ENCODE data around the gene TMEFF1.

The TMEFF1 gene

GRCh38 chr9:100586093-100586492 lies 113.1 kb downstream of the TMEFF1 start:
- no peaks in the 10 kb centered on the region for H3K36me3 ChIP-seq (ENCODE audit: control insufficient read depth, insufficient read depth, low read length)
- DNase-seq (ENCODE audit: extremely low read depth, insufficient read length): no peak

GRCh38 chr9:100587375-100587774 lies 114.4 kb downstream of the TMEFF1 start:
- Histone ChIP-seq H3K27me3 (replicated peaks; ENCODE audit: control insufficient read depth, insufficient read depth, low read length) (no peaks in the 10 kb centered on the region), H3K36me3 (ENCODE audit: control insufficient read depth, insufficient read depth, low read length) (no peaks in the 10 kb centered on the region), H3K4me3 (replicated peaks; ENCODE audit: low read depth, low read length) (no peak overlapping the region)
- TF ChIP-seq CTCF (IDR thresholded peaks at IDR 0.05; ENCODE audit: insufficient read depth, low read length, poor library complexity, severe bottlenecking): no peak
- DNase-seq (ENCODE audit: extremely low read depth, insufficient read length): no peak

More at GRCh38 chr9:100586093-100586492, 113.1 kb downstream of the TMEFF1 start:
- no peak for TF ChIP-seq CTCF (IDR thresholded peaks at IDR 0.05; ENCODE audit: insufficient read depth, low read length, poor library complexity, severe bottlenecking)
- H3K4me3 ChIP-seq (replicated peaks; ENCODE audit: low read depth, low read length): no peak overlapping the region
- H3K27me3 ChIP-seq (replicated peaks; ENCODE audit: control insufficient read depth, insufficient read depth, low read length): no peaks in the 10 kb centered on the region

DNA sequence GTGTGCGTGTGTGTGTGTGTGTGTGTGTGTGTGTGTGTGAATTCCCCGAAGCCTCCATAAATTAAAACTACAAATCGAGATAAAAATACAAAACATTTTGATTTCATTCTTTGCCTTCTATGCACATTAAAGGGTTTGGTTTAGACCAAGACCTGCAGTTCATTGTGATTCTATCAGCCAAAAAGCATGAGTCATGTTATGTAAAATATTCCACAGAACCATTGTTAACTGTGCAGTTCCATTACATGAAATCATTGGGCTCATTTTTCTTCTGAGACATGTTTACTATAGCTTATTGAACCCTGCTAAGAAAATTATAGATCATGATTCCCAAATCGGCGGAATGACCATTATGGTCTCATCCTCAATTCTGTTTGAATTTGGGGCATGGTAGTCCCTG lies 116.6 kb downstream of the TMEFF1 start:
- H3K4me3 ChIP-seq (replicated peaks; ENCODE audit: low read depth, low read length): no peak overlapping the region
- no peaks in the 10 kb centered on the region for H3K36me3 ChIP-seq (ENCODE audit: control insufficient read depth, insufficient read depth, low read length)
- DNase-seq (ENCODE audit: extremely low read depth, insufficient read length): no peak
- no peak for TF ChIP-seq CTCF (IDR thresholded peaks at IDR 0.05; ENCODE audit: insufficient read depth, low read length, poor library complexity, severe bottlenecking)
- no peaks in the 10 kb centered on the region for H3K27me3 ChIP-seq (replicated peaks; ENCODE audit: control insufficient read depth, insufficient read depth, low read length)

DNA sequence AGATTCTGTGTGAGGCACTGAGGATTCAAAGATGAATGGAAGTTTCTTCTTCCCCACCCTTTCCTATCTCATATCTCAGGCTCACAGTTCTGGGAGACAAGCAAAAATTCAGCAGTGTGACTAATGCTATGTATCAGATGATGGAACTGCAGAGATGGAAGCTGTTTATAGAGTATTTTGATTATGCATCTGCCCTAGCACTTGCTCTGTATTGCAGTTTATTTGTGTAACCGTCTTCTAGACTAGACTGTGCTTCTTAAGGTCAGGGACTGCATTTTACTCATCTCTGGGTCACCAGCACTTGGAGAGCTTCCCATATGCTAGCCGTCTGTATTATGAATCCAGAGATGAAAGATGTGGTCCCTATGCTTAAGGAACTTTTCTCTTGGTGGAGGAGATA lies 117.5 kb downstream of the TMEFF1 start:
- no peak for DNase-seq (ENCODE audit: extremely low read depth, insufficient read length)
- H3K4me3 ChIP-seq (replicated peaks; ENCODE audit: low read depth, low read length): no peak overlapping the region
- no peak for TF ChIP-seq CTCF (IDR thresholded peaks at IDR 0.05; ENCODE audit: insufficient read depth, low read length, poor library complexity, severe bottlenecking)
- H3K36me3 ChIP-seq (ENCODE audit: control insufficient read depth, insufficient read depth, low read length): no peaks in the 10 kb centered on the region
- no peaks in the 10 kb centered on the region for H3K27me3 ChIP-seq (replicated peaks; ENCODE audit: control insufficient read depth, insufficient read depth, low read length)

- DNase-seq (ENCODE audit: extremely low read depth, insufficient read length): no peak
- H3K27me3 ChIP-seq (replicated peaks; ENCODE audit: control insufficient read depth, insufficient read depth, low read length): no peaks in the 10 kb centered on the region
- no peak overlapping the region for H3K4me3 ChIP-seq (replicated peaks; ENCODE audit: low read depth, low read length)
- no peak for TF ChIP-seq CTCF (IDR thresholded peaks at IDR 0.05; ENCODE audit: insufficient read depth, low read length, poor library complexity, severe bottlenecking)
- H3K36me3 ChIP-seq (ENCODE audit: control insufficient read depth, insufficient read depth, low read length): no peaks in the 10 kb centered on the region
Observed at GRCh38 chr9:100591139-100591538, 118.2 kb downstream of the TMEFF1 start.
